Endothelial cell of umbilical vein (primary cell): ENCODE results near the gene RNF19B. TPM values are rescaled to one million over a fixed set of nuclear protein-coding genes. Genes with fewer than 3 reads are reported as not detected.

Source experiments
- BruUV-seq: library from RNA; stranded (reverse); fragments of 400-500 nt; replicated peaks from 2 replicates; lab custom pipeline; 2021; lab: Mats Ljungman, UMichigan
- CTCF ChIA-PET: fragments of 300-600, 350-600 bp; sonication (Branson Sonifier 250); formaldehyde crosslinking; loops from one replicate; lab custom pipeline; 2021; ENCODE audit warnings: antibody characterized with exemption, inconsistent platforms; lab: Charles Lee
- POLR2A ChIA-PET: fragments of 300-600, 350-600 bp; sonication (Branson Sonifier 250); formaldehyde crosslinking; loops from one replicate; lab custom pipeline; 2021; ENCODE audit warnings: antibody characterized with exemption, inconsistent platforms; lab: Charles Lee
- DNase-seq: peaks from one replicate; pipeline ENCODE4 v3.0.0-alpha.2; 2011; ENCODE audit warnings: low read depth, low spot score
- FAIRE-seq: peaks from 2 replicates; lab custom pipeline; 2011; peaks lifted over from hg19 to GRCh38; lab: Jason Lieb, UNC
- H2AFZ ChIP-seq: 2 replicates; pipeline ENCODE4 v1.6.0; 2012; ENCODE audit warnings: low read depth, low read length, control low read depth, inconsistent platforms
- H3K27ac ChIP-seq: 2 replicates; pipeline ENCODE4 v1.5.1; 2011; ENCODE audit warnings: low read depth, mild to moderate bottlenecking, control low read depth, low read length, moderate library complexity; ENCODE audit not compliant: insufficient read depth
- H3K27me3 ChIP-seq, 2 experiments: 2 replicates each; pipeline versions ENCODE4 v1.6.0 to v1.6.1; 2011; ENCODE audit warnings: low read length in 2 of 2, mixed read lengths in 1 of 2; ENCODE audit not compliant: control insufficient read depth in 2 of 2, insufficient read depth in 2 of 2
- H3K36me3 ChIP-seq, 2 experiments: 2 replicates in 1 of 2; 3 replicates in 1 of 2; pipeline ENCODE4 v1.5.1; 2011; ENCODE audit warnings: low read length in 2 of 2, mild to moderate bottlenecking in 1 of 2, moderate library complexity in 1 of 2; ENCODE audit not compliant: control insufficient read depth in 2 of 2, insufficient read depth in 2 of 2; ENCODE audit errors: extremely low read depth in 1 of 2
- H3K4me1 ChIP-seq: 3 replicates; pipeline ENCODE4 v1.5.1; 2011; ENCODE audit warnings: mild to moderate bottlenecking, low read length; ENCODE audit not compliant: control insufficient read depth, insufficient read depth; ENCODE audit errors: extremely low read depth
- H3K4me2 ChIP-seq: 2 replicates; pipeline ENCODE4 v1.6.1; 2011; ENCODE audit warnings: low read length, control low read depth, mixed read lengths; ENCODE audit not compliant: insufficient read depth
- H3K4me3 ChIP-seq, 3 experiments: fragments of 200-600 bp in 1 of 3; sonication (generic), shearing (Covaris generic) in 1 of 3; replicated peaks in 1 of 3; 2 replicates each; pipeline ENCODE4 v1.5.1; 2011 to 2016; ENCODE audit warnings: control low read depth in 3 of 3, low read length in 3 of 3, mild to moderate bottlenecking in 2 of 3, inconsistent platforms in 1 of 3, low read depth in 1 of 3, moderate library complexity in 1 of 3; ENCODE audit not compliant: insufficient read depth in 1 of 3
- H3K79me2 ChIP-seq: 2 replicates; pipeline ENCODE4 v1.6.0; 2012; ENCODE audit warnings: low read length, inconsistent platforms; ENCODE audit not compliant: control insufficient read depth, insufficient read depth
- H3K9ac ChIP-seq: replicated peaks from 2 replicates; pipeline ENCODE3; 2011; ENCODE audit warnings: low read length, control low read depth; ENCODE audit not compliant: insufficient read depth; ENCODE audit errors: extremely low read depth
- H3K9me1 ChIP-seq: replicated peaks from 3 replicates; pipeline ENCODE4 v1.6.0; 2011; ENCODE audit warnings: mild to moderate bottlenecking, low read length; ENCODE audit not compliant: control insufficient read depth, insufficient read depth; ENCODE audit errors: extremely low read depth
- H3K9me3 ChIP-seq: replicated peaks from 2 replicates; pipeline ENCODE4 v1.5.1; 2012; ENCODE audit warnings: low read length, inconsistent platforms; ENCODE audit not compliant: control insufficient read depth, insufficient read depth
- H4K20me1 ChIP-seq: replicated peaks from 2 replicates; pipeline ENCODE3; 2011; ENCODE audit warnings: mild to moderate bottlenecking, low read length; ENCODE audit not compliant: control insufficient read depth, insufficient read depth; ENCODE audit errors: extremely low read depth
- CTCF ChIP-seq, 2 donors: IDR thresholded peaks; 1 replicate in 1 of 2; 2 replicates in 1 of 2; pipeline ENCODE4 v1.5.1; 2011; ENCODE audit warnings: low read length in 2 of 2, mild to moderate bottlenecking in 2 of 2, moderate library complexity in 2 of 2, control low read depth in 1 of 2, inconsistent platforms in 1 of 2, low read depth in 1 of 2; ENCODE audit not compliant: insufficient read depth in 1 of 2; ENCODE audit errors: extremely low read depth in 1 of 2
- EZH2 ChIP-seq: IDR thresholded peaks from 2 replicates; pipeline ENCODE4 v1.6.1; 2012; ENCODE audit warnings: borderline replicate concordance, low read depth, mild to moderate bottlenecking, moderate library complexity, low read length, inconsistent platforms; ENCODE audit not compliant: severe bottlenecking
- FOS ChIP-seq: IDR thresholded peaks from 2 replicates; pipeline ENCODE4 v1.6.1; 2011; ENCODE audit warnings: mild to moderate bottlenecking, low read length, moderate library complexity, borderline replicate concordance; ENCODE audit not compliant: insufficient read depth
- GATA2 ChIP-seq: IDR thresholded peaks from 2 replicates; pipeline ENCODE4 v1.7.0; 2011; ENCODE audit warnings: low read depth, mild to moderate bottlenecking, moderate library complexity, mixed read lengths, low read length; ENCODE audit not compliant: insufficient read length, insufficient read depth
- JUN ChIP-seq: IDR thresholded peaks from 2 replicates; pipeline ENCODE4 v1.6.1; 2011; ENCODE audit warnings: borderline replicate concordance, low read depth; ENCODE audit not compliant: insufficient read length, insufficient read depth
- MAX ChIP-seq: IDR thresholded peaks from 2 replicates; pipeline ENCODE4 v1.6.1; 2011; ENCODE audit not compliant: insufficient read depth, insufficient read length
- MYC ChIP-seq: IDR thresholded peaks from one replicate; pipeline ENCODE4 v1.6.1; 2011; ENCODE audit warnings: mild to moderate bottlenecking, low read depth, low read length
- POLR2A ChIP-seq: IDR thresholded peaks from 2 replicates; pipeline ENCODE4 v1.6.1; 2012; ENCODE audit warnings: low read depth, mild to moderate bottlenecking, control low read depth, low read length
- POLR2AphosphoS5 ChIP-seq: IDR thresholded peaks from 2 replicates; pipeline ENCODE4 v1.6.1; 2012; ENCODE audit warnings: low read depth, mild to moderate bottlenecking, control low read depth, low read length, moderate library complexity; ENCODE audit not compliant: insufficient read depth
- dilution Hi-C: fragments of 300-500 bp; cut with MboI; formaldehyde crosslinking; loops from one replicate; pipeline ENCODE4 v1.15.0; 2019; ENCODE audit warnings: low sequenced_read_pairs; ENCODE audit not compliant: extremely low pct_ligation_motif_present
- intact Hi-C: fragments of 100-400 bp; cut with micrococcal nuclease; formaldehyde crosslinking; loops from one replicate; pipeline ENCODE4 v1.10.0; 2022
- polyA plus RNA-seq, 4 experiments: library from polyadenylated mRNA; depleted of rRNA in 3 of 4; stranded (reverse) in 3 of 4; unstranded in 1 of 4; fragments of >200 nt; gene quantifications; 2 replicates each; pipeline versions ENCODE4 v1.2.1 to v1.2.3, GENCODE V29; 2011 to 2012; ENCODE audit warnings: missing spikeins in 1 of 4
- total RNA-seq: library from RNA; stranded (reverse); gene quantifications from 2 replicates; pipeline ENCODE4 v1.2.3, GENCODE V29; 2021

Gene RNF19B
- total and polyA plus RNA-seq, 2 donors (not counting 3 experiments of a cell fraction or from before 2014, with no cell fraction given), result 19.2 to 25.6 TPM

- Histone ChIP-seq H3K27me3 (no peaks in the 10 kb centered on the region), H3K36me3 (no peaks in the 10 kb centered on the region), H3K27ac (no peak overlapping the region), H3K4me3 (no peak overlapping the region), H3K4me1 (peaks cover 20% of the 10 kb centered on the region), H3K79me2 (peaks cover 82% of the 10 kb centered on the region), H3K9ac (no peak overlapping the region), H3K9me3 (no peaks in the 10 kb centered on the region), H4K20me1 (no peaks in the 10 kb centered on the region), H3K9me1 (no peaks in the 10 kb centered on the region), H2AFZ (no peak overlapping the region), H3K4me2 (no peak overlapping the region)
- no peak for TF ChIP-seq FOS
- TF ChIP-seq POLR2AphosphoS5, result no peak
- no peak for TF ChIP-seq EZH2
- TF ChIP-seq GATA2, result no peak
- TF ChIP-seq CTCF (IDR thresholded peaks at IDR 0.05; ENCODE audit: extremely low read depth in 1 of 2, insufficient read depth in 1 of 2, low read depth in 1 of 2, low read length in 2 of 2), result no peak
- no peak for TF ChIP-seq MAX
- no peak for TF ChIP-seq POLR2A
- TF ChIP-seq JUN, result no peak
- no peak for TF ChIP-seq MYC
- DNase-seq, result no peak
- BruUV-seq, result no TSS peak
- no peak for FAIRE-seq
- dilution Hi-C loops, result no loop called here
- POLR2A ChIA-PET, result no interaction called here
- intact Hi-C loops, result no loop called here
- CTCF ChIA-PET, result interaction anchor here (1.0 to 1.7 kb wide), 5 partner anchors 21 to 94 kb away, joined by 3 to 5 read pairs (median 3); no protein-coding TSS in a partner anchor
Measured at GRCh38 chr1:32960342-32960741, 4.3 kb downstream of the RNF19B start.
